Measurements from ENCODE around the gene SRGN. TPM values are rescaled to one million over a fixed set of nuclear protein-coding genes. Genes with fewer than 3 reads are reported as not detected.
A peak's percentile ranks its signal among the peaks of the same experiment; 100 is the strongest.

The SRGN gene
- total and polyA plus RNA-seq, 2 of the 13 experiments (the other 11 are each of a cell fraction or from before 2014, with no cell fraction given), result 0.09 TPM; not detected in 1

GRCh38 chr10:69092959-69093850, 5.3 kb downstream of the SRGN start (continued):
- TF ChIP-seq RERE (CRISPR knock-in tag; IDR thresholded peaks at IDR 0.05; ENCODE audit: low read depth) (no peak), SSRP1 (CRISPR knock-in tag; IDR thresholded peaks at IDR 0.05) (no peak), MEF2D (CRISPR knock-in tag; IDR thresholded peaks at IDR 0.05) (no peak), CTCF (CRISPR knock-in tag; IDR thresholded peaks at IDR 0.05) (peak; percentile 81), FOXC1 (CRISPR knock-in tag; IDR thresholded peaks at IDR 0.05; ENCODE audit: borderline replicate concordance) (no peak), ZBTB7B (CRISPR knock-in tag; IDR thresholded peaks at IDR 0.05) (0 out of 2 replicates have a peak, but pooled peaks have one; percentile 19), HNF4G (IDR thresholded peaks at IDR 0.05; ENCODE audit: borderline replicate concordance, low read depth, low read length) (no peak), HNF4G (CRISPR knock-in tag; IDR thresholded peaks at IDR 0.05; ENCODE audit: borderline replicate concordance, low read depth) (no peak), ZBTB7A (CRISPR knock-in tag; IDR thresholded peaks at IDR 0.05) (no peak), MXD1 (CRISPR knock-in tag; IDR thresholded peaks at IDR 0.05) (no peak), ZNF781 (CRISPR knock-in tag; IDR thresholded peaks at IDR 0.05; ENCODE audit: borderline replicate concordance, not compliant biosample characterization) (no peak), ZNF800 (CRISPR knock-in tag; IDR thresholded peaks at IDR 0.05) (no peak), ONECUT2 (CRISPR knock-in tag; IDR thresholded peaks at IDR 0.05) (no peak), ZNF18 (CRISPR knock-in tag; IDR thresholded peaks at IDR 0.05; ENCODE audit: insufficient replicate concordance) (no peak), EEA1 (CRISPR knock-in tag; IDR thresholded peaks at IDR 0.05; ENCODE audit: borderline replicate concordance) (no peak), GATAD2A (CRISPR knock-in tag; IDR thresholded peaks at IDR 0.05) (peak; percentile 35; the same call in 1 of the 2 replicates), TBX2 (CRISPR knock-in tag; IDR thresholded peaks at IDR 0.05; ENCODE audit: borderline replicate concordance) (0 out of 2 replicates have a peak, but pooled peaks have one; percentile 38)
